Right atrium auricular region (tissue), 2 donors: ENCODE results near the gene ZFR2. TPM values are rescaled to one million over a fixed set of nuclear protein-coding genes. Genes with fewer than 3 reads are reported as not detected.

Source experiments
- DNase-seq: peaks from one replicate; pipeline ENCODE4 v3.0.0-alpha.2; 2019; ENCODE audit warnings: low spot score
- H3K27ac ChIP-seq, 2 donors: fragments of 200-600 bp; sonication (generic); 1 replicate in 1 of 2; 2 replicates in 1 of 2; pipeline ENCODE4 v1.5.1; 2016 to 2019
- H3K27me3 ChIP-seq, 2 donors: fragments of 200-600 bp; sonication (generic); one replicate each; pipeline versions ENCODE4 v1.5.1 to v1.6.0; 2017 to 2019
- H3K36me3 ChIP-seq: fragments of 200-600 bp; sonication (generic); one replicate; pipeline ENCODE4 v1.5.1; 2016
- H3K4me1 ChIP-seq, 2 donors: fragments of 200-600 bp; sonication (generic); one replicate each; pipeline versions ENCODE4 v1.5.1 to v1.6.0; 2017 to 2019
- H3K4me3 ChIP-seq, 2 donors: fragments of 200-600 bp; sonication (generic); 1 replicate in 1 of 2; 2 replicates in 1 of 2; pipeline ENCODE4 v1.5.1; 2017 to 2019; ENCODE audit warnings: mild to moderate bottlenecking in 1 of 2, moderate library complexity in 1 of 2
- H3K9me3 ChIP-seq, 2 donors: fragments of 200-600 bp; sonication (generic); one replicate each; pipeline ENCODE4 v1.5.1; 2019
- total RNA-seq, 2 donors: library from RNA; depleted of rRNA; stranded (reverse); fragments of >200 nt; gene quantifications; one replicate each; pipeline ENCODE4 v1.1.0, GENCODE V29; 2016
- TF ChIP-seq, protein P1 (sequence below), 2 donors: fragments of 200-600 bp; sonication (generic); IDR thresholded peaks; one replicate each; pipeline ENCODE4 v1.5.1; 2019; ENCODE audit warnings: antibody characterized with exemption in 2 of 2

Gene ZFR2
- total RNA-seq, 2 donors from 2014 or later: not detected

DNA sequence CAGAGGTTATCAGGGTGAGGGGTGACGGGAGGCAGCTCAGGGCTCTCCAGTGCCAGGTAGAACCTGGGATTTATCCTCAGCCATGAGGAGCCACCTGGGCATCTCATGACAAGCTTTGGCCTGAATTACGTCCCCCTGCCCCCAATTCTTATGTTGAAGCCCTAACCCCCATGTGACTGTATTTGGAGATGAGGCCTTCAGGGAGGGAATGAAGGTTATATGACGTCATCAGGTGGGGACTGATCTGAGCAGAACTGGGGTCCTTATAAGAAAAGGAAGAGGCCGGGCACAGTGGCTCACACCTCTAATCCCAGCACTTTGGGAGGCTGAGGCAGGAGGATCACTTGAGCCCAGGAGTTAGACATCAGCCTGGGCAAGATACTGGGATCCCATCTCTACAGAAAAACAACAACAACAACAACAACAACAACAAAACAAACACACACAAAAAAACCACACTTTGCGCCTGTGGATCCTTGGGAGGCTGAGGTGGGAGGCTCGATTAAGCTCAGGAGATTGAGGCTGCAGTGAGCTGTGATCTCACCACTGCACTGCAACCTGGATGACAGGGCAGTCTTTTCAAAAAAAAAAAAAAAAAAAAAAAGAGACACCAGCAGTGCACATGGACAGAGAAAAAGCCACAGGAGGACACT lies 18.4 kb downstream of the ZFR2 start:
- TF ChIP-seq, protein P1, sequence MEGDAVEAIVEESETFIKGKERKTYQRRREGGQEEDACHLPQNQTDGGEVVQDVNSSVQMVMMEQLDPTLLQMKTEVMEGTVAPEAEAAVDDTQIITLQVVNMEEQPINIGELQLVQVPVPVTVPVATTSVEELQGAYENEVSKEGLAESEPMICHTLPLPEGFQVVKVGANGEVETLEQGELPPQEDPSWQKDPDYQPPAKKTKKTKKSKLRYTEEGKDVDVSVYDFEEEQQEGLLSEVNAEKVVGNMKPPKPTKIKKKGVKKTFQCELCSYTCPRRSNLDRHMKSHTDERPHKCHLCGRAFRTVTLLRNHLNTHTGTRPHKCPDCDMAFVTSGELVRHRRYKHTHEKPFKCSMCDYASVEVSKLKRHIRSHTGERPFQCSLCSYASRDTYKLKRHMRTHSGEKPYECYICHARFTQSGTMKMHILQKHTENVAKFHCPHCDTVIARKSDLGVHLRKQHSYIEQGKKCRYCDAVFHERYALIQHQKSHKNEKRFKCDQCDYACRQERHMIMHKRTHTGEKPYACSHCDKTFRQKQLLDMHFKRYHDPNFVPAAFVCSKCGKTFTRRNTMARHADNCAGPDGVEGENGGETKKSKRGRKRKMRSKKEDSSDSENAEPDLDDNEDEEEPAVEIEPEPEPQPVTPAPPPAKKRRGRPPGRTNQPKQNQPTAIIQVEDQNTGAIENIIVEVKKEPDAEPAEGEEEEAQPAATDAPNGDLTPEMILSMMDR (IDR thresholded peaks at IDR 0.05): no peak
- Histone ChIP-seq H3K27me3 (no peaks in the 10 kb centered on the region), H3K9me3 (peaks cover 0 to 24% of the 10 kb centered on the region in 2 donors), H3K36me3 (no peaks in the 10 kb centered on the region), H3K4me3 (no peak overlapping the region), H3K27ac (no peak overlapping the region), H3K4me1 (no peaks in the 10 kb centered on the region)
- DNase-seq: no peak

GRCh38 chr19:3849787-3850186 lies 19.1 kb downstream of the ZFR2 start:
- no peak for DNase-seq
- TF ChIP-seq, protein P1 (IDR thresholded peaks at IDR 0.05): no peak

DNA sequence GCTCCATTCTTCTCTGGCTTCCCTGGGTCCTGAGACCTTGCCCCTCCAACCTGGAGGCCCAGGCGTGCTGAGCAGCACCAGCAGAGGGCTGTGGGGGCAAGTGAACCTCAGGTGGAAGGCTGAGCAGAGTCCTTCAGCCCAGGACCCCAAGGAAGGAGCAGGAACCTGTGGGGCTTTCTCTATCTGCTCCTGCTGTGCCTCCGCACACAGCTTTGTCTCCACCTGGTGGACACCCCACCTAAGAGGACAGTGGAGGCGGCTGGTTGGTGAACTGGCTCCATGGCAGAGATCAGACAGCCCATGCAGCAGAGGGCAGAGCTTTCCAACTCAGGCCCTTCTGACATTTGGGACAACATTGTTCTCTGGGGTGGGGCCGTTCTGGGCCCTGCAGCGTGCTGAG lies 19.7 kb downstream of the ZFR2 start:
- no peak for DNase-seq
- no peak overlapping the region for H3K27ac ChIP-seq
- no peaks in the 10 kb centered on the region for H3K36me3 ChIP-seq
- peaks cover 0 to 24% of the 10 kb centered on the region in 2 donors for H3K9me3 ChIP-seq
- TF ChIP-seq, protein P1 (IDR thresholded peaks at IDR 0.05): peak in 1 of 2 donors; percentile 32
- no peaks in the 10 kb centered on the region for H3K27me3 ChIP-seq
- no peaks in the 10 kb centered on the region for H3K4me1 ChIP-seq
- no peak overlapping the region for H3K4me3 ChIP-seq

More at GRCh38 chr19:3849787-3850186, 19.1 kb downstream of the ZFR2 start:
- no peak overlapping the region for H3K27ac ChIP-seq
- H3K9me3 ChIP-seq: peaks cover 0 to 24% of the 10 kb centered on the region in 2 donors
- no peaks in the 10 kb centered on the region for H3K4me1 ChIP-seq
- no peaks in the 10 kb centered on the region for H3K36me3 ChIP-seq
- H3K27me3 ChIP-seq: no peaks in the 10 kb centered on the region
- H3K4me3 ChIP-seq: no peak overlapping the region

GRCh38 chr19:3844596-3844995 lies 24.2 kb downstream of the ZFR2 start:
- Histone ChIP-seq H3K4me3 (no peak overlapping the region), H3K9me3 (peaks cover 0 to 5% of the 10 kb centered on the region in 2 donors), H3K36me3 (no peaks in the 10 kb centered on the region)

GRCh38 chr19:3842948-3843347 lies 25.9 kb downstream of the ZFR2 start:
- H3K27me3 ChIP-seq: no peaks in the 10 kb centered on the region
- H3K36me3 ChIP-seq: no peaks in the 10 kb centered on the region
- H3K4me1 ChIP-seq: no peaks in the 10 kb centered on the region
- no peak overlapping the region for H3K4me3 ChIP-seq
- H3K27ac ChIP-seq: no peak overlapping the region
- TF ChIP-seq, protein P1 (IDR thresholded peaks at IDR 0.05): no peak
- H3K9me3 ChIP-seq: peaks cover 0 to 5% of the 10 kb centered on the region in 2 donors
- no peak for DNase-seq

More at GRCh38 chr19:3844596-3844995, 24.2 kb downstream of the ZFR2 start:
- Histone ChIP-seq H3K4me1 (no peaks in the 10 kb centered on the region), H3K27ac (no peak overlapping the region), H3K27me3 (no peaks in the 10 kb centered on the region)
- TF ChIP-seq, protein P1 (IDR thresholded peaks at IDR 0.05): no peak
- DNase-seq: no peak

DNA sequence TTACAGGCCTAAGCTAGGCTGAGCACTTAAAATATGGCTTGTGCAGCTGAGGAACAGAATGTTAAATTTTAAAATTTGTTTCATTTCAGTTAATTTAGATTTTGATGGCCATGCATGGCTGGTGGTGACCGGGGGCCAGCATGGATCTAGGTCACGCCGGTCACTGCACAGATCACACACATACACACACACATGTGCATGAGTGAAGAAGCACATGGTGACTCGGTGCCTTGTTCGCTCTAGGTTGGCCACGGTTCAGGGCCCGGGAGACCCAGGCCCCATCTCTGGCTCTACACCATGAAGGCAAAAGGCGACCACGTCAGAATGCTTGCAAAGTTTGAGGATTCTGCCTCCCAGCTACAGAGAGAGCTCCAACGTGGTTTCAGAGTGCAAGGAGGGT lies 28.0 kb downstream of the ZFR2 start:
- H3K4me3 ChIP-seq: no peak overlapping the region
- H3K4me1 ChIP-seq: no peaks in the 10 kb centered on the region
- H3K27ac ChIP-seq: no peak overlapping the region
- no peaks in the 10 kb centered on the region for H3K27me3 ChIP-seq
- no peaks in the 10 kb centered on the region for H3K9me3 ChIP-seq
- no peaks in the 10 kb centered on the region for H3K36me3 ChIP-seq
- TF ChIP-seq, protein P1 (IDR thresholded peaks at IDR 0.05): no peak
- DNase-seq: no peak
